Mesothelial cell of epicardium (in vitro differentiated cells): ENCODE measurements around the gene EPHX1. TPM values are rescaled to one million over a fixed set of nuclear protein-coding genes. Genes with fewer than 3 reads are reported as not detected.

Source experiments
- DNase-seq, 2 experiments: peaks; one replicate each; pipeline ENCODE4 v3.0.0; 2021; ENCODE audit warnings: low spot score in 2 of 2; ENCODE audit not compliant: unreplicated experiment in 2 of 2
- H3K27ac Mint-ChIP-seq: 2 replicates; pipeline ENCODE4 v1.8.0; 2021; ENCODE audit warnings: mixed read lengths
- H3K27me3 Mint-ChIP-seq: 2 replicates; pipeline ENCODE4 v1.8.0; 2021; ENCODE audit warnings: low read depth, mixed read lengths
- H3K36me3 Mint-ChIP-seq: 2 replicates; pipeline ENCODE4 v1.8.0; 2021; ENCODE audit warnings: mixed read lengths
- H3K4me1 Mint-ChIP-seq: 2 replicates; pipeline ENCODE4 v1.8.0; 2021; ENCODE audit warnings: mixed read lengths
- H3K4me3 Mint-ChIP-seq: 2 replicates; pipeline ENCODE4 v1.8.0; 2021; ENCODE audit warnings: mild to moderate bottlenecking, moderate library complexity, mixed read lengths
- H3K9me3 Mint-ChIP-seq: 2 replicates; pipeline ENCODE4 v1.8.0; 2021; ENCODE audit warnings: mixed read lengths
- total RNA-seq: library from RNA; stranded (reverse); gene quantifications from 3 replicates; pipeline ENCODE4 v1.2.1, GENCODE V29; 2021
- TF ChIP-seq, protein P1 (sequence below): fragments of 200-600 bp; sonication (generic); IDR thresholded peaks from one replicate; pipeline ENCODE4 v1.5.0; 2021; ENCODE audit warnings: antibody characterized with exemption; ENCODE audit not compliant: unreplicated experiment

The EPHX1 gene
- total RNA-seq, 1 donor from 2014 or later: 35.9 TPM

DNA sequence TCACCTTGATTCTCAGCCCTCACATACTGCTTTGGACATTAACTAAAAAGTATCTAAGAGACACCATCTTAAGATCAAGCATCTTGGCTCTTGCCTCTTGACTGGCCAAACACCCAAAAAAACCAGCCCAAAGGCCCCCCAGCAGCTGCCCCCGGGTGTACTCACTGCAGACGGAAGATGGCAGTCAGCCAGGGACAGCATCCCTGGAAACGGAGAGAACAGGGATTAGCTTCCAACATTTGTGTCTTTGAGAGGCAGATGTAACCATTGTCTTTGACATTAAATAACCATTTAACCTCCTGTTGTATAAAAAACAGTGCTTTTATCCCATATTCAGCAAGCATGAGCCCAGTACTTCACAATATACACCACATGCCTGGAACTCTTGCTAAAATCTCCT lies 61.0 kb downstream of the EPHX1 start:
- Mint-ChIP-seq H3K36me3 (peaks cover 21% of the 10 kb centered on the region), H3K4me3 (no peak overlapping the region)

DNA sequence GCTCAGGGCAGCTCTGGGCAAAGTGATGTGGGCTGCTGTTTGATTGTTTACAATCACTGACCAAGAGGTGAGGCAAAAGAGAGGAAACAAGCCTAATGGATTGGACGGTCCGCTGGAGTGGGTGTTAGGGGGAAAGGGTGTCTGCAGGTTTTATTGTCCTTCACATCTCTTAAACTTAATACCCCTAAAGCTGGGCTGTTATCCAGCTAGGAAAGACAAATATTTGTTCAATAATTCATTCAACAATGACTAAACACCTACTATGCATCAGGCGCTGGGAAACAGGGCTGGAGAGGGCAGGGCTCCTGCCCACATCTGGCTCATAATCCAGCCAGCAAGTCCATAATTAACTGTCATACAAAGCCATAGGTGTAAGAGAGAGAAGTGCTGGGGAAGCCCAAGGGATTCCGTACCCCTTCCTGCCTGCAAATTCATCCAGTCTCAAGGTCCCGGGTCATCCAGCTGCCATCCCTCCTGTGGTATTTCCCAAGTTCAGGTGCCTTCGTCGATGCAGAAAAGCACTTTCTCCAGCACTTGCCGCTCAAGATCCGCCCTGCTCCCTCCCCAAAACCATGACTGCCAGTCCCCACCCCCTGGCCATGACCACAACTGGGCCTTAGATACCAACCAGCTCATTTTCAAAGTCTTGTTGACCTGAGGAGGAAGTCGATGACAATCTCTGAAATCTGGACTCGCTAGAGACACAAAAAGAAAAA lies 61.6 kb downstream of the EPHX1 start:
- Mint-ChIP-seq H3K9me3 (no peaks in the 10 kb centered on the region), H3K36me3 (peaks cover 21% of the 10 kb centered on the region), H3K27me3 (no peaks in the 10 kb centered on the region), H3K4me1 (no peaks in the 10 kb centered on the region), H3K27ac (no peak overlapping the region), H3K4me3 (no peak overlapping the region)
- TF ChIP-seq, protein P1, sequence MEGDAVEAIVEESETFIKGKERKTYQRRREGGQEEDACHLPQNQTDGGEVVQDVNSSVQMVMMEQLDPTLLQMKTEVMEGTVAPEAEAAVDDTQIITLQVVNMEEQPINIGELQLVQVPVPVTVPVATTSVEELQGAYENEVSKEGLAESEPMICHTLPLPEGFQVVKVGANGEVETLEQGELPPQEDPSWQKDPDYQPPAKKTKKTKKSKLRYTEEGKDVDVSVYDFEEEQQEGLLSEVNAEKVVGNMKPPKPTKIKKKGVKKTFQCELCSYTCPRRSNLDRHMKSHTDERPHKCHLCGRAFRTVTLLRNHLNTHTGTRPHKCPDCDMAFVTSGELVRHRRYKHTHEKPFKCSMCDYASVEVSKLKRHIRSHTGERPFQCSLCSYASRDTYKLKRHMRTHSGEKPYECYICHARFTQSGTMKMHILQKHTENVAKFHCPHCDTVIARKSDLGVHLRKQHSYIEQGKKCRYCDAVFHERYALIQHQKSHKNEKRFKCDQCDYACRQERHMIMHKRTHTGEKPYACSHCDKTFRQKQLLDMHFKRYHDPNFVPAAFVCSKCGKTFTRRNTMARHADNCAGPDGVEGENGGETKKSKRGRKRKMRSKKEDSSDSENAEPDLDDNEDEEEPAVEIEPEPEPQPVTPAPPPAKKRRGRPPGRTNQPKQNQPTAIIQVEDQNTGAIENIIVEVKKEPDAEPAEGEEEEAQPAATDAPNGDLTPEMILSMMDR: no peak
- DNase-seq: no peak

More for the DNA sequence above, 61.0 kb downstream of the EPHX1 start:
- H3K4me1 Mint-ChIP-seq: no peaks in the 10 kb centered on the region
- no peak for DNase-seq
- no peak overlapping the region for H3K27ac Mint-ChIP-seq
- TF ChIP-seq, protein P1: no peak
- H3K27me3 Mint-ChIP-seq: no peaks in the 10 kb centered on the region
- no peaks in the 10 kb centered on the region for H3K9me3 Mint-ChIP-seq

DNA sequence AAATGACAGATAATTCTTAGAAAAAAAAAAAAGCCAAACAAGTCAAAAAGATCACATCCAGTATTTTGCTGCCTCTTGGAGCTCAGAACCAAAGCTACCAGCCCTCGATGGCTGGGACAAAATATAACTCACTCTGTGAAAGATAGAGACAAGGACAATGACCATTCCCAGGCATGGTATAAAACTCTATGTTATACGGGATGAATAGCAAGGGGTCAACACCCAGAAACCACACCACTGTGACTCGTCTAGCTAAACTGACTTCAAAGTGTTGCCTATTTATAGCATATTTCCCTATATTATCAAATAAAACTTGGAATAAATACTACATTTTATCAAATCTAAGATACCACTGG lies 62.1 kb downstream of the EPHX1 start:
- no peak overlapping the region for H3K4me3 Mint-ChIP-seq
- H3K4me1 Mint-ChIP-seq: no peaks in the 10 kb centered on the region
- TF ChIP-seq, protein P1: no peak
- no peak overlapping the region for H3K27ac Mint-ChIP-seq
- no peaks in the 10 kb centered on the region for H3K27me3 Mint-ChIP-seq
- DNase-seq: no peak
- no peaks in the 10 kb centered on the region for H3K9me3 Mint-ChIP-seq
- H3K36me3 Mint-ChIP-seq: peaks cover 20% of the 10 kb centered on the region

DNA sequence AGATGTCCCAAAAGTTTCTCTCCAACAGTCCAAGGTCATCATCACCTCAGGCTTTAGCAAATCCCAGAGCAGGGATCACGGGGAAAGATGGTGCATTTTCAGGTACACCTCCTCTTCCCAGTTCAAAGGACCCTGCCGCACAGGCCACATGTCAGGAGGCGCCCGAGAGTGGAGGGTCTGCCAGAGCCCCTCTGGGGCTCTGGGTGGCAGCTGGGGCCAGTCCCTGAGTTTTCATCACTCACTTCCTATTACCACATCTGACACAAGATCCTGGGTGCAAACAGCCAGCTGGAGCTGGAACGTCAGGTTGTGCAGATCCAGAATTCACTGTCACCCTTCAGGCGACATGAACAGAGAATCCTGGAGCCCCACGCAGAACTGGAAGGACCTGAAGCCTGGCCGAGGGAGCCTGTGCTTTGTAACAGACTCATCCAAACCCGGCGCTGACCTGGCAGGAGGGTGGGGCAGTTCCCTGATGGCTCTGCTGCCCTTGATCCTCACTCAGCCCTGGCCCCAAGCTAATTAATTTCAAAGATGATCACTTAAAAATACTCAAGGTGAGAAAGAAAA lies 63.4 kb downstream of the EPHX1 start:
- no peaks in the 10 kb centered on the region for H3K9me3 Mint-ChIP-seq
- H3K27me3 Mint-ChIP-seq: no peaks in the 10 kb centered on the region
- H3K4me3 Mint-ChIP-seq: no peak overlapping the region
- peaks cover 17% of the 10 kb centered on the region for H3K36me3 Mint-ChIP-seq
- H3K4me1 Mint-ChIP-seq: peaks cover 1% of the 10 kb centered on the region
- no peak overlapping the region for H3K27ac Mint-ChIP-seq
- no peak for DNase-seq
- TF ChIP-seq, protein P1: no peak

DNA sequence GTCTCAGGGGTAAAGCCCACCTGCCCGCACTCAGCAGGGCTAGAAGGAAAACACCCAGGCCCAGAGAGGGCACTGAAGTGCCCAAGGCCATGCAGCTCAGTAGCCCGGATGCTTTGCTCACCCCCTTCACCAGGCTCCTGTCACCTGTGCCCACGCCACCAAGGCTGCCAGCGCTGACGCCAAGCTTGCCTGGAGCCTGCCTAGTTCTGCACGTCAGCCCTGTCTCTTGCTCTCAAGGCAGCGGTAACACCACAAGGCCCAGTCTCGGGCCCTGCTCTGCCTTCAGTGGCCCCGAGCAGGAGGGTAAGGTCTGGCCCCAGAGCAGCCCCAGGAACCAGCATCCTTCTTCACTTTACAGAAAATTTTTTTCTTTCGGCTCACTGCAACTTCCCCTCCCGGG lies 64.5 kb downstream of the EPHX1 start:
- Mint-ChIP-seq H3K36me3 (peaks cover 14% of the 10 kb centered on the region), H3K9me3 (no peaks in the 10 kb centered on the region)

More for the DNA sequence above, 64.5 kb downstream of the EPHX1 start:
- H3K4me3 Mint-ChIP-seq: no peak overlapping the region
- DNase-seq: no peak
- H3K4me1 Mint-ChIP-seq: peaks cover 1% of the 10 kb centered on the region
- TF ChIP-seq, protein P1: no peak
- no peaks in the 10 kb centered on the region for H3K27me3 Mint-ChIP-seq
- no peak overlapping the region for H3K27ac Mint-ChIP-seq
